GM18951 (cell line): ENCODE data around the gene NSD1.
"Not testable (repeated sequence)": the region's sequence is repeated elsewhere in the genome, so short reads cannot be mapped to it uniquely, and the experiment has no call there.

ENCODE experiments used
- POLR2A ChIP-seq: IDR thresholded peaks from 4 replicates; pipeline ENCODE4 v1.6.1; 2011; ENCODE audit warnings: mild to moderate bottlenecking; ENCODE audit not compliant: insufficient read length, insufficient read depth; ENCODE audit errors: extremely low read depth
- in situ Hi-C: fragments of 300-500 bp; cut with MboI; formaldehyde crosslinking; loops from one replicate; pipeline ENCODE4 v1.12.0; 2022; ENCODE audit warnings: low sequenced_read_pairs, mixed read lengths, inconsistent platforms; ENCODE audit not compliant: unreplicated experiment

Gene NSD1

GRCh38 chr5:177256296-177256695 is 122.7 kb downstream of the NSD1 start:
- TF ChIP-seq POLR2A, result no peak
- in situ Hi-C loops, result no loop called here

DNA sequence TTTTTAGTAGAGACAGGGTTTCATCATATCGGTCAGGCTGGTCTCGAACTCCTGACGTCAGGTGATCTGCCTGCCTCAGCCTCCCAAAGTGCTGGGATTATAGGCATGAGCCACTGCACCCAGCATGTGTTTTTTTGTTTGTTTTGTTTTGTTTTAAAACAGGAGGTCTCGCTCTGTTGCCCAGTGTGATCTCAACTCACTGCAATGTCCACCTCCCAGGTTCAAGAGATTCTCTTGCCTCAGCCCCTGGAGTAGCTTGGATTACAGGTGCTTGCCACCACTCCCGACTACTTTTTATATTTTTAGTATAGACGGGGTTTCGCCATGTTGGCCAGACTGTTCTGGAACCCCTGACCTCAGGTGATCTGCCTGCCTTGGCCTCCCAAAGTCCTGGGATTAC is 125.1 kb downstream of the NSD1 start:
- in situ Hi-C loops, result not testable (repeated sequence)

GRCh38 chr5:177260961-177261360 is 127.4 kb downstream of the NSD1 start:
- in situ Hi-C loops, result no loop called here
- no peak for TF ChIP-seq POLR2A

- TF ChIP-seq POLR2A, result no peak
- in situ Hi-C loops, result no loop called here
Measured at GRCh38 chr5:177261510-177261909, 127.9 kb downstream of the NSD1 start.

- no peak for TF ChIP-seq POLR2A
- in situ Hi-C loops, result no loop called here
Measured at GRCh38 chr5:177264178-177264577, 130.6 kb downstream of the NSD1 start.

- in situ Hi-C loops, result no loop called here
- no peak for TF ChIP-seq POLR2A
Measured at GRCh38 chr5:177265395-177265794, 131.8 kb downstream of the NSD1 start.

DNA sequence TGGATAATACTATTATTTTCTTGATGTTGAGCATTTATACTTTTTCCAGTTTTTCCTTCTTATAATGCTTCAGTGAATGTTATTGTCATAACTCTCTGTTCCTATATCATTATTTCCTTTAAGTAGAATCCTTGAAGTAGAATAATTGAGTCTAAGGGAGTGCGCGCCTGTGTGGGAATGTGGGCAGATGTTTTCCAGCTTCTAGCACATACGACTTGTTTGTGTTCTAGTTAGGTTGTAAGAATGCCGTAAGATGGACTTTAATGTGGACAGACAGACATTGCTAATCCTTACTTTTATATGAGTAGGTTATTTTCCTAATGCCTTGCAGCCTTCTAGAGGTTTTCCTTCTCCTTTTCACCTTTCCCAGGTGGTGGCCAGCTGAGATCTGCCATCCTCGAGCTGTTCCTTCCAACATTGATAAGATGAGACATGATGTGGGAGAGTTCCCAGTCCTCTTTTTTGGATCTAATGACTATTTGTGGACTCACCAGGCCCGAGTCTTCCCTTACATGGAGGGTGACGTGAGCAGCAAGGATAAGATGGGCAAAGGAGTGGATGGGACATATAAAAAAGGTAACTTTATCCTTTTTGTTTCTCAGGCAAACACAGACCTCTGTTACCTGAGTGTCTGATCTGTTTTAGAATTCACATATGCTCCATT is 135.8 kb downstream of the NSD1 start:
- no peak for TF ChIP-seq POLR2A
- in situ Hi-C loops, result no loop called here

GRCh38 chr5:177269976-177270375 is 136.4 kb downstream of the NSD1 start:
- TF ChIP-seq POLR2A, result no peak
- in situ Hi-C loops, result no loop called here

GRCh38 chr5:177270653-177271052 is 137.1 kb downstream of the NSD1 start:
- in situ Hi-C loops, result no loop called here
- no peak for TF ChIP-seq POLR2A

DNA sequence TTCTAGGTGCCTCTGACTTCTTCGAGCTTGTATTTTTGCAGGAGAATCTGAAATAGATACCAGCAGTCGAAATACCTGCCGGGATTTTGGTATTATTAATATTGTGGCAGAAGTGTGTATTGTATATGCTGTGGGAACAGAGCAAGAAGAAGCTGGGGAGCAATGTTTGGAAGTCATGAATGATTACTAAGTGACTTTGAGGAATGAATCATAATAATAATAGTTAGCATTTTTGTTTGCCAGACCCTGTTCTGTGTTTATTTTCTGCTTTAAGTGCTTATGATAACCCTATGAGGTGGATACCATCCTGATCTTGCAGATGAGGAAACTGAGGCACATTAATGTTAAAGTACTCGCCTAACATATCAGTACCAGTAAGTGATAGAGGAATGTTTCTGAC is 137.5 kb downstream of the NSD1 start:
- no peak for TF ChIP-seq POLR2A
- in situ Hi-C loops, result no loop called here

- no peak for TF ChIP-seq POLR2A
- in situ Hi-C loops, result no loop called here
Measured at GRCh38 chr5:177275883-177276282, 142.3 kb downstream of the NSD1 start.

DNA sequence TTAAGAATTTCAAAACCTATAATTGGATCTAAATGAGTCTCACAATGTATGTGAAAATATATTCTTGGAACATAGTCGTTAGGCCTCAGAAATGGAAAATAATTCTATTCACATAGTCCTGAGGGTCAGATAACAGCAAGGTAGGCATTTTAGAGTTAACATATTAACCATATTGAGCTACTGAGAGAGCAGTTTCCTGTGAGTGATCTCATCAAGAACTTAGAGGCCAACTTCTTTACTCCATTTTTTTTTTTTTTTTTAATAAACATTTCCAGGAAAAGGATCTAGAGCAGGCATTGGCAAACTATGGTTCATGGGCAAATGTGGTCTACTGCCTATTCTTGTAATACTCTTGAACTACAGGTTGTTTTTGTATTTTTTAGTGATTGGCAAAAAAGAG is 143.3 kb downstream of the NSD1 start:
- in situ Hi-C loops, result no loop called here
- TF ChIP-seq POLR2A, result no peak

- in situ Hi-C loops, result no loop called here
- TF ChIP-seq POLR2A, result no peak
Measured at GRCh38 chr5:177288191-177288590, 154.6 kb downstream of the NSD1 start.

- in situ Hi-C loops, result no loop called here
- TF ChIP-seq POLR2A, result no peak
Measured at GRCh38 chr5:177290816-177291596, 157.4 kb downstream of the NSD1 start.
